Small intestine (tissue), 7 donors: ENCODE results near the gene CAMK2G. TPM values are rescaled to one million over a fixed set of nuclear protein-coding genes. Genes with fewer than 3 reads are reported as not detected.
"Not testable (repeated sequence)": the region's sequence is repeated elsewhere in the genome, so short reads cannot be mapped to it uniquely, and the experiment has no call there.

Experiments used
- DNase-seq, 2 donors: peaks; one replicate each; pipeline versions ENCODE4 v3.0.0 to v3.0.0-alpha.2; 2013
- FAIRE-seq: peaks from 2 replicates; lab custom pipeline; 2012; peaks lifted over from hg19 to GRCh38; lab: Jason Lieb, UNC
- H3K27ac ChIP-seq, 3 donors: one replicate each; pipeline ENCODE4 v1.5.1; 2013; ENCODE audit warnings: low read length in 2 of 3, mild to moderate bottlenecking in 2 of 3, control low read depth in 1 of 3, inconsistent platforms in 1 of 3, low read depth in 1 of 3, moderate library complexity in 1 of 3
- H3K27me3 ChIP-seq, 3 donors: one replicate each; pipeline ENCODE4 v1.6.1; 2013; ENCODE audit warnings: low read length in 3 of 3, inconsistent platforms in 1 of 3; ENCODE audit not compliant: control insufficient read depth in 3 of 3, insufficient read depth in 3 of 3
- H3K36me3 ChIP-seq, 3 donors: one replicate each; pipeline ENCODE4 v1.6.1; 2013; ENCODE audit warnings: low read length in 3 of 3, inconsistent platforms in 1 of 3, low read depth in 1 of 3, mild to moderate bottlenecking in 1 of 3, moderate library complexity in 1 of 3; ENCODE audit not compliant: control insufficient read depth in 3 of 3, insufficient read depth in 2 of 3
- H3K4me1 ChIP-seq, 3 donors: one replicate each; pipeline ENCODE4 v1.6.1; 2013; ENCODE audit warnings: low read length in 2 of 3, inconsistent platforms in 1 of 3, low read depth in 1 of 3, mild to moderate bottlenecking in 1 of 3, moderate library complexity in 1 of 3; ENCODE audit not compliant: control insufficient read depth in 3 of 3, insufficient read depth in 2 of 3
- H3K4me3 ChIP-seq, 3 donors: one replicate each; pipeline ENCODE4 v1.5.1; 2013; ENCODE audit warnings: low read length in 3 of 3, control low read depth in 1 of 3, inconsistent platforms in 1 of 3, low read depth in 1 of 3, mild to moderate bottlenecking in 1 of 3, moderate library complexity in 1 of 3
- H3K9me3 ChIP-seq, 2 donors: one replicate each; pipeline ENCODE4 v1.6.1; 2013; ENCODE audit warnings: low read depth in 1 of 2, low read length in 1 of 2; ENCODE audit not compliant: control insufficient read depth in 2 of 2, insufficient read depth in 1 of 2
- WGBS, 3 donors: extraction: QIAGEN DNeasy Blood & Tissue Kit; methylation state at CpG; one replicate each; pipeline ENCODE4 v1.1.7; 2013; 5-methylcytosine and 5-hydroxymethylcytosine counted together
- polyA plus RNA-seq, 4 donors: library from polyadenylated mRNA; stranded (reverse) in 3 of 4; unstranded in 1 of 4; fragments of 200-250 nt in 3 of 4; fragments of 120-200 nt in 1 of 4; gene quantifications; one replicate each; pipeline versions ENCODE4 v1.2.1 to v1.2.3, GENCODE V29; 2013
- donor health status: healthy with polysubstance abuse.
- donor health status: control.
- donor health status: control.
- donor health status: Bipolar disorder and iron deficiency.
- donor health status: healthy.

CAMK2G gene
- polyA plus RNA-seq, 4 donors, result 33.1 to 74.9 (median 46.8) TPM

DNA sequence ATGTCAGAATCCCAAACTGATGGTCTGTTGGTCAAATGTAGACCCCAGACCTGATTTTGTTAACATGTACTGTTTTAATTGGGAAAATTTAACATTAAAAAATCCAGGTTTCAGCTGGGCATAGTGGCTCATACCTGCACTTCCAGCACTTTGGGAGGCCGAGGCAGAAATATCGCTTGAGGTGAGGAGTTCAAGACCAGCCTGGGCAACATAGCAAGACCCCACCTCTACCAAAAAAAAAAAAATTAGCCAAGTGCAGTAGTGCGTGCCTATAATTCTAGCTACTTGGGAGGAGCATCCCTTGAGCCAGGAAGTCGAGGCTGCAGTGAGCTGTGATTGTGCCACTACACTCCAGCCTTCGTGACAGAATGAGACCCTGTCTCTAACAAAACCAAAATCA, 15.9 kb upstream of the CAMK2G start:
- Histone ChIP-seq H3K27ac (no peak overlapping the region), H3K36me3 (no peaks in the 10 kb centered on the region), H3K27me3 (no peaks in the 10 kb centered on the region), H3K4me1 (peaks cover 3 to 31% (median 18%) of the 10 kb centered on the region in 3 donors), H3K9me3 (no peaks in the 10 kb centered on the region), H3K4me3 (no peak overlapping the region)
- WGBS, 3 donors, result 84 to 92% (median 90%) methylated on average over 5 of the region's 5 CpGs
- DNase-seq (no peak), FAIRE-seq (no peak)

DNA sequence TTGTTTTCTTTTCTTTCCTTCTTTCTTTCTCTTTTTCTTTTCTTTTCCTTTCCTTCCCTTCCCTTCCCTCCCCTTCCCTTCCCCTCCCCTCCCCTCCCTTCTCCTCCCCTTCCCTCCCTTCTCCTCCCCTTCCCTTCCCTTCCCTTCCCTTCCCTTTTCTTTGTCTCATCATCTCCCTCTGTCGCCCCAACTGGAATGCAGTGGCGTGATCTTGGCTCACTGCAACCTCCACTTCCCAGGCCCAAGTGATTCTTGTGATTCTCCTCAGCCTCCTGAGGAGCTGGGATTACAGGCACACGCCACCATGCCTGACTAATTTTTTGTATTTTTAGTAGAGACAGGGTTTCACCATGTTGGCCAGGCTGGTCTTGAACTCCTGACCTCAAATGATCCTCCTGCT, 15.1 kb upstream of the CAMK2G start:
- not testable (repeated sequence) for H3K9me3 ChIP-seq, H3K4me3 ChIP-seq, DNase-seq, FAIRE-seq, H3K27ac ChIP-seq, H3K36me3 ChIP-seq, H3K27me3 ChIP-seq
- peaks cover 3 to 31% (median 18%) of the 10 kb centered on the region in 3 donors for H3K4me1 ChIP-seq
- 88 to 94% (median 91%) methylated on average over 2 to 3 of the region's 3 CpGs for WGBS, 3 donors

DNA sequence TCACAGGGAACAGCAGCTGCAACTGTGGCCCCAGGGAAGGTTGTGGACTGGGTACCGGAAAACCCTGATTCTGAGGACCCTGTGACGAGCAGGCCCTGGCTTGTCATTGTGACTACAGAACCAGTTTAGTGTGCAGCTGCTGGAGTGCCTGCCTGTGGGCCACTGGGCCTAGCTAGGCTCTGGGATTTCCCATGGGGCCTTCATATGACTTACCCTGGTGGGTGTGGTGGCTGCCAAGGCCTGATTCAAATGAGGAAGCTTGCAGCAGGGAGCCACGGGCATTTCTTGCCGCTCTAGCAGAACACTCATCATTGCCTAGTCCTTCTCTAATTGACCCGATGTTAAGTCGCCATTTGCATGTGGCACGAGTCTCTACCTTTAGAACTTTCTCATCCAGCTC, 14.7 kb upstream of the CAMK2G start:
- FAIRE-seq (no peak), DNase-seq (peak; percentile 36 to 48)
- H3K9me3 ChIP-seq, result no peaks in the 10 kb centered on the region
- H3K4me3 ChIP-seq, result no peak overlapping the region
- no peaks in the 10 kb centered on the region for H3K36me3 ChIP-seq
- peaks cover 3 to 31% (median 18%) of the 10 kb centered on the region in 3 donors for H3K4me1 ChIP-seq
- H3K27me3 ChIP-seq, result no peaks in the 10 kb centered on the region
- WGBS, 3 donors, result 38 to 52% (median 41%) methylated on average over 7 of the region's 7 CpGs
- H3K27ac ChIP-seq, result peak overlapping the region in 1 of 3 donors; percentile 62

DNA sequence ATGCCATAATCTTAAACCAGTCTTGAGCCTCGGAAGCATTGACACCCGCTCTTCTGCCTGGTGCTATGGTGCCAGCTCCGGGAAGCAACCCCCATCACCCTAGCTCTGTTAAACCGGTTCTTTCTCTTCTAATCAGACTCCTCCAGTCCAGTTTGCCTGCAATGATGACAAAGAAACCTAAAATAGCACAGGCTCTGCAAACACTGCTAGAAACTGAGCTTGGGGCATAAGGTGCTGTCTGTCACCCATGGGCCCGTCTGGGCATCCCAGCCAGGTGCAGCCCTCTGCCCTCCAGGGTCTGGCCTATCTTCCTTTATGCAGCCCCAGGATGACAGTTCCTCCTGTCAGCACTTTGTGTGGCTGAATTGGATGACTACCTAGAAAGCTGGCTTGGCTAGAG, 14.2 kb upstream of the CAMK2G start:
- Histone ChIP-seq H3K4me1 (peaks cover 3 to 31% (median 18%) of the 10 kb centered on the region in 3 donors), H3K27me3 (no peaks in the 10 kb centered on the region), H3K9me3 (no peaks in the 10 kb centered on the region), H3K36me3 (no peaks in the 10 kb centered on the region), H3K27ac (peak overlapping the region in 1 of 3 donors; percentile 62), H3K4me3 (no peak overlapping the region)
- peak in 1 of 2 donors; percentile 38 for DNase-seq
- 13 to 55% (median 35%) methylated on average over 5 of the region's 5 CpGs for WGBS, 3 donors
- no peak for FAIRE-seq

DNA sequence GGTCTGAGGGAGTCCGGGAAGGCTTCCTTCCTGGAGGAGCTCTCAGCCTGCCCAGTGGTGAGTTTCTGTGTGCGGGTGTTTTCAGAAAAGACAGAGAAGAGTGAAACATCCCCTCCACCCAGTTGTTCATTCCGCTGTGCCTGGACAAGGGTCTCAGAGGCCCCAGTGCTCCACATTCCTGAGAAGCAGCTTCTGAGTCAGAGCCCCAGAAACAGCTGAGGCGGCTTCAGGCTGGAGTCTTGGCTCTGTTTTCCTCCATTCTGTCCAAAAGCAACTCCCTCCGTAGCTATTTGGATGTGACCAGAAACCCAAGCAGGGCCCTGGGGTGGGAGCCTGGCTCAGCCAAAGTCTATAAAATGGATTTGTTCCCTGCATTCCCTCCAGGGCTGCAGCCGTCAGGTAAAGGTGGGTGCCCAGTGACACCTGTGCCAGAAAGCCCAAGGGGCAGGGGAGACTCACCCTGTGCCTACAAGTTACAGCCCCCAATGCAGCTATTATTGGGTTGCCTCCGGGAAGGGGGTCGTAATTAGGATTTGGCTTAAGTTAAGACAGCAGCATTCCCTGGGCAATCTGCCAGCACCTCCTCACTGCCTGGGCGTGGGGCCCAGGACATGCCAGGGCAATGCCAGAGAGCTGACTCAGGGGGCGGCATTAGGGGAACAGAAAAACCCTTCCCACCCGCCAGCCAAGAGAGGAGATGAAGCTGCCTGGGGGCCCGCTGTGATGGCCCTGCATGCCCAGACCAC, 13.1 kb upstream of the CAMK2G start:
- Histone ChIP-seq H3K36me3 (no peaks in the 10 kb centered on the region), H3K4me3 (no peak overlapping the region), H3K4me1 (peaks cover 3 to 31% (median 18%) of the 10 kb centered on the region in 3 donors), H3K9me3 (no peaks in the 10 kb centered on the region), H3K27me3 (no peaks in the 10 kb centered on the region), H3K27ac (peak overlapping the region in 2 of 3 donors; percentile 45 to 85)
- DNase-seq (peak; percentile 47 to 56), FAIRE-seq (no peak)
- WGBS, 3 donors, result 36 to 43% (median 38%) methylated on average over 12 of the region's 12 CpGs

DNA sequence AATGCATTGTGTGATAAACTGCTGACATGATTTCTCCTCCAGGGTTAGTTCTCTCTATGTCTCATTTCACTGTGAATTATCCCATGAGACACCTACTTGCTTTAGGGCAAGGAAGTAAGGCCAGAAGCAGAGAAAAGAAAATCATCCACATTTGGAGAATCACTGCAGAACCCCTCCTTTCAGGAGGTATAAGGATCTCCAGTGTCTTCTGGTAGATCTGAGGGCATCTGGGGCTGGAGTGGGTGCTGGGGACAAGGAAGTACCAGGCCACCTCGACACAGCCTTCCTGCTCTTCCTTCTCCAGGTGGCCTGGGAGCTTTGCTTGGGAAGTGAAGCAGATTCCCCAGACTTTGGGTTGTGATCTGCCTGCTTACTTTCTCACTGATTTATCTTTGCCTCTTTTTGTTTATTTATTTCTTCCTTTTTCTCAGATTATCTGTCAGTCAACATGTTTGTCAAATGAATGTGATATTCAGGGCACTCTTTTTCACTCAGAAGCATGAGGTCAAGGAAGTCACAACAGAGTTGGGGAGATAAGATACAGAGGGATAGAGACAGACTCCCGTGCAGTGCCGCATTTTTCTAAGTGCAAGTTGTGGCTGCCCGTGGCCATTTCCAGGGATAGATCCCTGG, 12.4 kb upstream of the CAMK2G start:
- WGBS, 3 donors, result 17 to 31% (median 30%) methylated on average over 4 of the region's 4 CpGs
- H3K9me3 ChIP-seq, result no peaks in the 10 kb centered on the region
- no peaks in the 10 kb centered on the region for H3K27me3 ChIP-seq
- no peaks in the 10 kb centered on the region for H3K36me3 ChIP-seq
- peak in 1 of 2 donors; percentile 26 for DNase-seq
- H3K4me1 ChIP-seq, result peaks cover 3 to 31% (median 18%) of the 10 kb centered on the region in 3 donors
- FAIRE-seq, result no peak
- H3K27ac ChIP-seq, result peak overlapping the region in 2 of 3 donors; percentile 45 to 85
- no peak overlapping the region for H3K4me3 ChIP-seq

DNA sequence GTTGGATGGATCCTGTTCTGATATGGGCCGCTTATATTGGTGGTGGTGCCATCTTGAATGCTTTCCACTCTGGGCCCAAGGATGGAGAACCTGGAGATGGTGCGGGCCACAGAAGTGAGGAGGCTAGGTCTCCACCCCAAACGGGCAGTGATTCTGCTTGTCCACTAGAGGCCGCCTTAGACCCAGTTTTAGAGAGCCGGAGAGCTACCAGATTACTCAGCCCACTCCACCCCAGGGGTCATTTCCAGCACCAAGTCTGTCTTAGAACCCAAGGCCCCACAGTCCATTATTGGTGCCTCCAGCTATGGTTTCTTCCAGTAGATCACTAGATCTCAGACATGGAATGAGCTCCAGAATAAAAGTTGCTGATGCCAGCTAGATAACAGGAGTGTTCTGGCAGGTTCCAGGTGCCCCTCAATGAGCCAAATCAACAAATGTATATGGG, 11.8 kb upstream of the CAMK2G start:
- H3K4me3 ChIP-seq, result no peak overlapping the region
- no peaks in the 10 kb centered on the region for H3K36me3 ChIP-seq
- H3K27me3 ChIP-seq, result no peaks in the 10 kb centered on the region
- peak overlapping the region in 1 of 3 donors; percentile 47 for H3K27ac ChIP-seq
- FAIRE-seq (no peak), DNase-seq (peak; percentile 76 to 82)
- WGBS, 3 donors, result 3 to 4% (median 3%) methylated on average over 5 of the region's 5 CpGs
- peaks cover 3 to 31% (median 18%) of the 10 kb centered on the region in 3 donors for H3K4me1 ChIP-seq
- H3K9me3 ChIP-seq, result no peaks in the 10 kb centered on the region

DNA sequence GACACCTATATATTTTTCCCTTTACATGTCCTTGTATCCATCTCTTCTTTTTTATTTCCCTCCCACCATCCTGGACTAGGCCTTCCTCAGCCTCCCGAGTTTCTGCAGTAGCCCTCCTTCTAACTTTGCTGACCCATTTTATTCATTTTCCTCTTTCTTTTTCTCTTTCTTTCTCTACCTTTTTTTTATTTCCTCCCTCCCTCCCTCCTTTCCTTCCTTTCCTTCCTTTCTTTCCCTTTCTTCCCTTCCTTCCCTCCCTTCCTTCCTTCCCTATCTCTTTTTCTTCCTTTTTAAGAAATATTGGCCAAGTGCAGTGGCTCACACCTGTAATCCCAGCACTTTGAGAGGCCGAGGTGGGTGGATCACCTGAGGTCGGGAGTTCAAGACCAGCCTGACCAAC, 9.7 kb upstream of the CAMK2G start:
- H3K27ac ChIP-seq, result no peak overlapping the region
- H3K4me1 ChIP-seq, result peaks cover 3 to 29% (median 18%) of the 10 kb centered on the region in 3 donors
- H3K27me3 ChIP-seq, result no peaks in the 10 kb centered on the region
- FAIRE-seq (no peak), DNase-seq (no peak)
- no peaks in the 10 kb centered on the region for H3K36me3 ChIP-seq
- H3K4me3 ChIP-seq, result no peak overlapping the region
- no peaks in the 10 kb centered on the region for H3K9me3 ChIP-seq
- 73 to 84% (median 75%) methylated on average over 3 of the region's 3 CpGs for WGBS, 3 donors
